ENCODE data around the gene NDUFC2.

NDUFC2 gene

DNA sequence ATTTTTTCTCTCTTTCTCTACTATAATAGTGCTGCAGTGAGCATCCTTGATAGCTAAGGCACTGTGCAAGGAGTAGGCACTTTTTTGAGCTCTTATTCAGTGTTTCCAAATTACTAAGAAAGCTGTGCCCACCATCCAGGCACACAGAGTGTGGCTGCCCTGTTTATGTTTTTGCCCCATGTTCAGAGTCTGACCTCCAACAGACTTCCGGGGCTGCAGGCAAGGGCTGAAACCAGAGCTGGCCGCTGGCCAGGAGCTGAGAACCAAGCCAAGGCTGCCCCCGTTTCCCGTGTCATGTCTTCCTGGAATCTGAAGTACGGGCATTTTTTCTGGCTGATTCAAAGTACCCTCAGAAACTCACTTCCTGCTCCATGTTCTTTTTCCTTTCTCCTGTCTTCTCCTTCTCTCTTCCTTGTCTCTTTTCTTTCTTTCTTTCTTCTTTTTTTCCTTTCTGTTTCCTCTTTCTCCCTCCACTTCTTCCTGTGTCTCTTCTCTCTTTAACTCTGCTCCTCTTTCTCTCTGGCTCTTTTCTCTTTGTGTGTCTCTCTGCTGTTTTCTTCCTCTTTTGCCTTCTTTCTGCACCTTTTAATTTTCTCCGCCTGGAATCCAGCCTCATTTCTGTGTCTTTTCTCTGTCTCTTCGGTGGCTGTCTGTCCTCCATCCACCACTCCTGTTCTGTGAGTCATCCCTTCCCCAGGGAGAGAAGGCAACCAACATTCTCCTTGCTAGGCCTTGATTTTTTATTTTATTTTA is 39.6 kb downstream of the NDUFC2 start:
- TF ChIP-seq, protein P1, sequence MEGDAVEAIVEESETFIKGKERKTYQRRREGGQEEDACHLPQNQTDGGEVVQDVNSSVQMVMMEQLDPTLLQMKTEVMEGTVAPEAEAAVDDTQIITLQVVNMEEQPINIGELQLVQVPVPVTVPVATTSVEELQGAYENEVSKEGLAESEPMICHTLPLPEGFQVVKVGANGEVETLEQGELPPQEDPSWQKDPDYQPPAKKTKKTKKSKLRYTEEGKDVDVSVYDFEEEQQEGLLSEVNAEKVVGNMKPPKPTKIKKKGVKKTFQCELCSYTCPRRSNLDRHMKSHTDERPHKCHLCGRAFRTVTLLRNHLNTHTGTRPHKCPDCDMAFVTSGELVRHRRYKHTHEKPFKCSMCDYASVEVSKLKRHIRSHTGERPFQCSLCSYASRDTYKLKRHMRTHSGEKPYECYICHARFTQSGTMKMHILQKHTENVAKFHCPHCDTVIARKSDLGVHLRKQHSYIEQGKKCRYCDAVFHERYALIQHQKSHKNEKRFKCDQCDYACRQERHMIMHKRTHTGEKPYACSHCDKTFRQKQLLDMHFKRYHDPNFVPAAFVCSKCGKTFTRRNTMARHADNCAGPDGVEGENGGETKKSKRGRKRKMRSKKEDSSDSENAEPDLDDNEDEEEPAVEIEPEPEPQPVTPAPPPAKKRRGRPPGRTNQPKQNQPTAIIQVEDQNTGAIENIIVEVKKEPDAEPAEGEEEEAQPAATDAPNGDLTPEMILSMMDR (conservative IDR thresholded peaks at IDR 0.05) = no peak
- H3K27ac ChIP-seq = peak overlapping the region; percentile 71

DNA sequence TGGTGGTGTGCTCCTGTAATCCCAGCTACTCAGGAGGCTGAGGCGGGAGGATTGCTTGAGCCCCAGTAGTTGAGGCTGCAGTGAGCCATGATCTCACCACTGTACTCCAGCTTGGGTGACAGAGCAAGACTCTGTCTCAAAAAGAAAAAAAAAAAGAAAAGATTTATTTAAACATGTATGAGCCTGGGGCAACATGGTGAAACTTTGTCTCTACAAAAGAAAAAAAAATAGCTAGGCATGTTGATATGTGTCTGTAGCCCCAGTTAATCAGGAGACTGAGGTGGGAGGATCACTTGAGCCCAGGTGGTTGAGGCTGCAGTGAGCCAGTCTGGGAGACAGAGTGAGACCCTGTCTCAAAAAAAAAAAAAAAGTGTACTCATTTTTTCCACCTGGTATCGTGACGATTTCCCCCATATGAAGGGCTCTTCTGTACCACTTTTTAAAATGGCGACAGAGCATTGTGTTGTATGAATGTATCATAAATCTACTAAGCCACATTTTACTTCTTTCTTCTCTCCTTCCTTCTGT is 40.2 kb downstream of the NDUFC2 start:
- peak overlapping the region; percentile 71 for H3K27ac ChIP-seq
- TF ChIP-seq, protein P1 (conservative IDR thresholded peaks at IDR 0.05) = no peak

DNA sequence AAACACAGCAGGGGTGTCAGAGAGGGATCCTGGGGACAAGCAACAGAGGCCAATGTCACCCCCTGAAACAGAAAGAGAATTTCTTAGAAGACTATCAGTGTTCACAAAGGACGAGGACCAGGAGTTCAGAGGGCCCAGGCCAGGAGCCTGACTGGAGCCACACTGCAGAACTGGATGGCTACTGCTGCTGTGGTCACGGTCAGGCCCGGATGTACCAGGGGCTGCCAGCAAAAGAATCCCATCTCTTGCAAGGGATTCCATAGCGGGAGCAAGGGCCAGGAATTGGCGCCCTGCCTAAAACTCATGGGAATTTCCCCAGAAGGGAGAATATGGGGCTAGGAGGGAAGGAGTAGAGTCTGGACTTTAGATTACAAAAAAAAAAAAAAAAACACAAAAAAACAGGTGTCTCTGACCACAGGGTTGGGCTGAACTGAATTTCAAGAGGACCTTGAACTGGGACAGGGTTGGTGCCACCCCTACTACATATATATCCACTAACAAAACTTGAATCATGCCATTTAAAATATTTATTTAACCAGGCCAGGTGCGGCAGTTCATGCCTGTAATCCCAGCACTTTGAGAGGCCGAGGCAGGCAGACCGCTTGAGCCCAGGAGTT is 40.9 kb downstream of the NDUFC2 start:
- TF ChIP-seq, protein P1 (conservative IDR thresholded peaks at IDR 0.05) = no peak
- H3K27ac ChIP-seq = peak overlapping the region; percentile 71; the same call in 1 of the 2 replicates

DNA sequence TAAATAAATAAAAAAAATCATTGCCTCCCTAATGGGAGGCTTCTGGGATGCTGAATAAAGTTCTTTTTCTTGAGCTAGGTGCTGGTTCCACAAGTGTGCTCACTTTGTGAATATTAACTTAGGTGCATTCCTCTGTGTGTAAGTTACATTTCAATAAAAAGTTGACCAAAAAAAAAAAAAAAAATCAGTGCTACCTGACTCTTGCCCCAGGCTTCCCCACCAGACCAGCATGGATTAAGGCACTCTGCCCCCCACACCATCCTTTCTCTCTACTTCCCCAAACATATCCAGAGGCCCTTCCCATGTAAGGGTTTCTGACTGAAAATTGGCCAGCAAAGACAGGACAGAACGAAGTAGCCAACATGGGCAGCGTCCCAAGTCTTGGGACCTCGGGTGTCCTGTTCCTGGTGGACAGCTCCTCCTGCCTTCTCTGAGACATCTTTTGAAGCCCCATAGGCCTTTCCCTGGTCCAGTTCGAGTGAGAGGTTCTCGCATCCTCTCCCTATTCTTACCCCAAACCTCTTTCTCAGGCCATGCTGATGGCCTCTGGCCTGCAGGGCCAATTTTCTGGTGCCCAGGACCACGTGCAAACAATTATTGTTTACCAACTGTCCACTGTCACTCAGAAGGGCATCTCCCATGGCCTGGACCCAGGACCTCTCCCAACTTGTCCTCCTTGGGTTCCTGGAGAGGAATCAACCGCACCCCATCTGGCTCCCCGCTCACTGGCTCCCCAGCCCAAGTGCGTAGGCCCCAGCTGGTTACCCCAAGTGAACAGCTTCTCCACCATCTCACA is 41.6 kb downstream of the NDUFC2 start:
- TF ChIP-seq, protein P1 (conservative IDR thresholded peaks at IDR 0.05) = no peak
- no peak overlapping the region; the same call in 1 of the 2 replicates for H3K27ac ChIP-seq

DNA sequence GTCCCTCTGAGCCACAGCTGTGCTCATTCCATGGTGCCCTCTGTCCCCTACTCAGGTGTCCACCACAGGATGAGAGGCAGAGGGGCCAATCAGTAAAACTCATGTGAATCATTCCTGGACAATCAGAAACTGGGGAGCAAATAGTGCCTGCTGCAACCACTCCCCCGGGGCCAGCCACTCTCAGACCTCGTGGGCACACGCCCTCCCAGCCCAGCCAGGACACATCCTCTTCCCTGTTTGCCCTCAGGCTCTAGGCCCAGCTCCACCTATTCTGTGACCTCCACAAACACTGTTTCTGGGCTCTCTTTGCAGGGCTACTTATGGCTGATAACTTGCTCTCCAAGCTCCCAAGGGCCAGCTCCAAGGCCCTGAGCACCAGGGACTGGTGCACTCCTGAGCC is 42.6 kb downstream of the NDUFC2 start:
- H3K27ac ChIP-seq = no peak overlapping the region

DNA sequence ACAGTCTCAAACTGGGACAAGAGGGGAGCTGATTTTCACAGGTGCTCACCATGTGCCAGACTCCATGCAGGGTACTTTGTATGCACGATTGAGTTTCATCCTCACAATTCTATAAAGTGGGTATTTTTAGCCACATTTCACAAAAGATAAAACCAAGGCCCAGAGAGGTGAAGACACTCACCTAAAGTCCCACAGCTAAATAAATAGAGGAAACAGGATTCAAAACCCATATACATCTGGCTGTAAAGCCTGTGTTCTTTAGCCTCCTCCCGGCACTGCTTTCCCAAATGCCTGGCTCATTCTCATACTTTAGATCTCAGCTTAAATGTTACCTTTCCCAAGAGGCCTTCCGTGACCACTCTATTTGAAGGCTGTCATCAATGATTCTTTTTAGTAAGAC is 43.3 kb downstream of the NDUFC2 start:
- H3K27ac ChIP-seq = no peak overlapping the region
- TF ChIP-seq, protein P1 (conservative IDR thresholded peaks at IDR 0.05) = no peak

More for the DNA sequence above, 42.6 kb downstream of the NDUFC2 start:
- TF ChIP-seq, protein P1 (conservative IDR thresholded peaks at IDR 0.05) = no peak

DNA sequence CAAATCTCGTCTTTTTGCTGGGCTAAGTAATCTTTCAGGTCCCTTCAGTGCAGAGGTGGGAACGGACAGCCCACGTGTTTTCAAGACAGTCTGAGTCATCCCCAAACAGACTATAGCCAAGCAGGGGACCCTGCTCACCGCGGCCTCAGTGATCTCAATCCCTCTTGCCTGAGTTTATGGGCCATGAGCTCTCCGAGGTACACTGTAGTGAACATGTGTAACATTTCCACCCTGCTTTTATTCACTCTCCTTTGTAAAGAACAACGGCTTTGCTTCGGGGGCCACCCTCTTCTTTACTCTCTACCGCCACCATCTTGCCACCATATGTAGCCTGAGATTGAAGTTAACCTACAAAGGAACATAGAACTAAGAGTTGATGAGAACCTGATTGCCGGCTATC is 45.0 kb downstream of the NDUFC2 start:
- no peak overlapping the region for H3K27ac ChIP-seq
- TF ChIP-seq, protein P1 (conservative IDR thresholded peaks at IDR 0.05) = no peak
